Liver (tissue), 3 donors: Measurements from ENCODE around the gene TCF12.

ENCODE experiments used
- CTCF ChIP-seq: fragments of 150-350 bp; IDR thresholded peaks from 2 replicates; pipeline ENCODE4 v1.5.1; 2017; ENCODE audit warnings: improper control_type of control experiment, low read depth, low read length; ENCODE audit not compliant: missing input control
- EGR1 ChIP-seq, 2 donors: IDR thresholded peaks; 2 replicates each; pipeline ENCODE4 v1.6.1; 2016 to 2018; ENCODE audit warnings: antibody characterized with exemption in 2 of 2, low read depth in 2 of 2
- FOXA1 ChIP-seq: IDR thresholded peaks from 2 replicates; pipeline ENCODE4 v1.6.1; 2016; ENCODE audit warnings: antibody characterized with exemption
- MAX ChIP-seq: IDR thresholded peaks from 2 replicates; pipeline ENCODE4 v1.6.1; 2016; ENCODE audit warnings: antibody characterized with exemption
- RAD21 ChIP-seq, 2 donors: IDR thresholded peaks; 2 replicates each; pipeline ENCODE4 v1.6.1; 2016; ENCODE audit warnings: antibody characterized with exemption in 2 of 2, mild to moderate bottlenecking in 2 of 2
- REST ChIP-seq: IDR thresholded peaks from 2 replicates; pipeline ENCODE4 v1.6.1; 2016; ENCODE audit warnings: antibody characterized with exemption, mild to moderate bottlenecking
- TAF1 ChIP-seq: conservative IDR thresholded peaks from 2 replicates; pipeline ENCODE4 v1.6.1; 2016; ENCODE audit warnings: antibody characterized with exemption, mild to moderate bottlenecking
- YY1 ChIP-seq: IDR thresholded peaks from 2 replicates; pipeline ENCODE4 v1.6.1; 2016; ENCODE audit warnings: antibody characterized with exemption, mild to moderate bottlenecking
- ZBTB33 ChIP-seq: IDR thresholded peaks from 2 replicates; pipeline ENCODE4 v1.6.1; 2016; ENCODE audit warnings: antibody characterized with exemption
- donor health status: healthy.
- donor health status: healthy.

- TF ChIP-seq RAD21 (IDR thresholded peaks at IDR 0.05): no peak
- no peak for TF ChIP-seq TAF1
- TF ChIP-seq CTCF: no peak
- TF ChIP-seq EGR1 (IDR thresholded peaks at IDR 0.05; ENCODE audit: low read depth in 2 of 2): no peak
- no peak for TF ChIP-seq YY1
- TF ChIP-seq MAX: no peak
- TF ChIP-seq ZBTB33: no peak
- no peak for TF ChIP-seq REST
- TF ChIP-seq FOXA1: no peak
These were observed 25.6 kb upstream of the TCF12 start for GRCh38 chr15:56892659-56893363.
